Aorta (tissue), 5 donors: ENCODE results near the gene ERC1. TPM values are rescaled to one million over a fixed set of nuclear protein-coding genes. Genes with fewer than 3 reads are reported as not detected.
"Not testable (repeated sequence)": the region's sequence is repeated elsewhere in the genome, so short reads cannot be mapped to it uniquely, and the experiment has no call there.

Source experiments
- ATAC-seq: fragments of 200-7000 bp; cut with Tn5 transposase; one replicate; pipeline ENCODE4 v1.9.1; 2022; ENCODE audit warnings: moderate library complexity; ENCODE audit not compliant: low FRiP score
- DNase-seq, 2 donors: peaks; one replicate each; pipeline ENCODE4 v3.0.0-alpha.2; 2020
- H3K27ac ChIP-seq, 2 donors: one replicate each; pipeline ENCODE4 v1.5.1; 2013; ENCODE audit warnings: low read length in 2 of 2, mild to moderate bottlenecking in 2 of 2, moderate library complexity in 2 of 2, control low read depth in 1 of 2, inconsistent platforms in 1 of 2, low read depth in 1 of 2
- H3K27me3 ChIP-seq, 2 donors: one replicate each; pipeline ENCODE4 v1.6.1; 2013; ENCODE audit warnings: control low read depth in 1 of 2, low read length in 1 of 2, mild to moderate bottlenecking in 1 of 2, moderate library complexity in 1 of 2; ENCODE audit not compliant: insufficient read depth in 2 of 2, control insufficient read depth in 1 of 2
- H3K36me3 ChIP-seq, 2 donors: one replicate each; pipeline ENCODE4 v1.6.1; 2013; ENCODE audit warnings: control low read depth in 1 of 2, low read length in 1 of 2, mild to moderate bottlenecking in 1 of 2; ENCODE audit not compliant: insufficient read depth in 2 of 2, control insufficient read depth in 1 of 2
- H3K4me1 ChIP-seq, 2 donors: one replicate each; pipeline ENCODE4 v1.6.1; 2013; ENCODE audit warnings: low read length in 2 of 2, control low read depth in 1 of 2, mild to moderate bottlenecking in 1 of 2, moderate library complexity in 1 of 2; ENCODE audit not compliant: insufficient read depth in 2 of 2, control insufficient read depth in 1 of 2
- H3K4me3 ChIP-seq, 2 donors: one replicate each; pipeline ENCODE4 v1.5.1; 2013; ENCODE audit warnings: low read length in 2 of 2, control low read depth in 1 of 2, mild to moderate bottlenecking in 1 of 2
- H3K9me3 ChIP-seq: one replicate; pipeline ENCODE4 v1.6.1; 2013; ENCODE audit warnings: mild to moderate bottlenecking, low read length; ENCODE audit not compliant: control insufficient read depth
- WGBS, 2 donors: extraction: QIAGEN DNeasy Blood & Tissue Kit; methylation state at CpG; one replicate each; pipeline ENCODE4 v1.1.7; 2013; 5-methylcytosine and 5-hydroxymethylcytosine counted together
- intact Hi-C, 2 donors: fragments of 100-400 bp; cut with DNase I; formaldehyde crosslinking; loops; one replicate each; pipeline versions ENCODE4 v1.14.2 to v1.15.0; 2022
- polyA plus RNA-seq, 2 donors: library from polyadenylated mRNA; stranded (reverse); fragments of 200-250 nt; gene quantifications; one replicate each; pipeline ENCODE4 v1.2.3, GENCODE V29; 2013
- total RNA-seq, 2 donors: library from RNA; stranded (reverse); fragmentation: NEBNext Ultra II Directional; extraction: Animal tissue kit (Norgen Biotek cat#: 25700); gene quantifications; one replicate each; pipeline ENCODE4 v1.2.1, GENCODE V29; 2021
- donor health status: healthy with polysubstance abuse.
- donor health status: Bipolar disorder and iron deficiency.
- donor health status: DM: no; HTN: no; CAD: no.
- donor health status: DM: no; HTN: no; CAD: no.
- donor health status: DM: yes; HTN: yes; CAD: no.

The ERC1 gene
- total and polyA plus RNA-seq, 4 donors = 8.1 to 99.8 (median 45.3) TPM

- Histone ChIP-seq H3K27me3 (no peaks in the 10 kb centered on the region), H3K4me1 (no peaks in the 10 kb centered on the region), H3K9me3 (no peaks in the 10 kb centered on the region), H3K4me3 (no peak overlapping the region), H3K27ac (no peak overlapping the region), H3K36me3 (no peaks in the 10 kb centered on the region)
- DNase-seq (no peak), ATAC-seq (no peak)
- intact Hi-C loops = loop anchor here (5.0 kb wide), 1 partner anchor 88 kb away; the partner anchor contains the start of gene ERC1 (in 2 of the 2)
- WGBS, 2 donors = 94 to 96% methylated on average over 11 of the region's 11 CpGs
Measured at GRCh38 chr12:1080520-1081223, 89.6 kb downstream of the ERC1 start.

- Histone ChIP-seq H3K4me3 (peak overlapping the region in 1 of 2 donors; percentile 41), H3K27ac (peak overlapping the region; percentile 23 to 86), H3K27me3 (no peaks in the 10 kb centered on the region), H3K4me1 (no peaks in the 10 kb centered on the region), H3K9me3 (no peaks in the 10 kb centered on the region), H3K36me3 (no peaks in the 10 kb centered on the region)
- ATAC-seq = no peak
- intact Hi-C loops = loop anchor here (5.0 kb wide), 1 partner anchor 91 kb away; the partner anchor contains the start of gene ERC1 (in 2 of the 2)
- no peak for DNase-seq
- WGBS, 2 donors = 26 to 34% methylated on average over 12 of the region's 12 CpGs
Measured at GRCh38 chr12:1083151-1083888, 92.3 kb downstream of the ERC1 start.

- H3K4me1 ChIP-seq = no peaks in the 10 kb centered on the region
- 4 to 5% methylated on average over 3 of the region's 3 CpGs for WGBS, 2 donors
- ATAC-seq (peak; percentile 83), DNase-seq (no peak)
- H3K27me3 ChIP-seq = no peaks in the 10 kb centered on the region
- intact Hi-C loops = loop anchor here (5.0 kb wide), 1 partner anchor 92 kb away; the partner anchor contains the start of gene ERC1 (in 2 of the 2)
- H3K27ac ChIP-seq = peak overlapping the region in 1 of 2 donors; percentile 23
- no peaks in the 10 kb centered on the region for H3K9me3 ChIP-seq
- H3K36me3 ChIP-seq = no peaks in the 10 kb centered on the region
- H3K4me3 ChIP-seq = peak overlapping the region in 1 of 2 donors; percentile 41
Measured at GRCh38 chr12:1083889-1084262, 92.9 kb downstream of the ERC1 start.

GRCh38 chr12:1091350-1091749, 100.3 kb downstream of the ERC1 start:
- Histone ChIP-seq H3K27ac (no peak overlapping the region), H3K27me3 (no peaks in the 10 kb centered on the region), H3K9me3 (no peaks in the 10 kb centered on the region), H3K4me1 (peaks cover 0 to 4% of the 10 kb centered on the region in 2 donors), H3K36me3 (no peaks in the 10 kb centered on the region), H3K4me3 (no peak overlapping the region)
- no peak for DNase-seq
- 60 to 72% methylated on average over 4 of the region's 4 CpGs for WGBS, 2 donors
- intact Hi-C loops = loop anchor here in 1 of 2 donors (5.0 to 10.0 kb wide), 3 partner anchors 144 to 517 kb away; partner anchors contain the start of gene RAD52
- no peak for ATAC-seq

GRCh38 chr12:1093166-1093751, 102.2 kb downstream of the ERC1 start:
- DNase-seq (no peak), ATAC-seq (no peak)
- WGBS, 2 donors = 37 to 41% methylated on average over 6 of the region's 6 CpGs
- intact Hi-C loops = loop anchor here in 1 of 2 donors (5.0 to 10.0 kb wide), 3 partner anchors 146 to 518 kb away; partner anchors contain the start of gene RAD52
- Histone ChIP-seq H3K9me3 (no peaks in the 10 kb centered on the region), H3K27me3 (no peaks in the 10 kb centered on the region), H3K27ac (no peak overlapping the region), H3K36me3 (no peaks in the 10 kb centered on the region), H3K4me3 (no peak overlapping the region), H3K4me1 (peaks cover 0 to 4% of the 10 kb centered on the region in 2 donors)

- H3K9me3 ChIP-seq = no peaks in the 10 kb centered on the region
- no peaks in the 10 kb centered on the region for H3K36me3 ChIP-seq
- DNase-seq = no peak
- H3K27ac ChIP-seq = no peak overlapping the region
- intact Hi-C loops = loop anchor here in 1 of 2 donors (5.0 to 10.0 kb wide), 3 partner anchors 147 to 520 kb away; partner anchors contain the start of gene RAD52
- WGBS, 2 donors = 93 to 95% methylated on average over 3 of the region's 3 CpGs
- peaks cover 0 to 4% of the 10 kb centered on the region in 2 donors for H3K4me1 ChIP-seq
- H3K4me3 ChIP-seq = no peak overlapping the region
- ATAC-seq = no peak
- no peaks in the 10 kb centered on the region for H3K27me3 ChIP-seq
Measured at GRCh38 chr12:1094714-1095113, 103.7 kb downstream of the ERC1 start.

GRCh38 chr12:1099158-1099557, 108.1 kb downstream of the ERC1 start:
- DNase-seq = no peak
- ATAC-seq = no peak
- Histone ChIP-seq H3K9me3 (no peaks in the 10 kb centered on the region), H3K27ac (no peak overlapping the region), H3K27me3 (no peaks in the 10 kb centered on the region), H3K36me3 (no peaks in the 10 kb centered on the region), H3K4me3 (no peak overlapping the region), H3K4me1 (no peaks in the 10 kb centered on the region)
- intact Hi-C loops = loop anchor here in 1 of 2 donors (10.0 kb wide), 1 partner anchor 524 kb away; no protein-coding TSS in a partner anchor
- 87 to 94% methylated on average over 2 of the region's 2 CpGs for WGBS, 2 donors

- ATAC-seq, H3K27me3 ChIP-seq, H3K4me3 ChIP-seq, H3K36me3 ChIP-seq, H3K4me1 ChIP-seq, H3K9me3 ChIP-seq, H3K27ac ChIP-seq, DNase-seq: not testable (repeated sequence)
- intact Hi-C loops = loop anchor here in 1 of 2 donors (10.0 kb wide), 1 partner anchor 525 kb away; no protein-coding TSS in a partner anchor
- 95 to 100% methylated on average over 2 of the region's 2 CpGs for WGBS, 2 donors
Measured at GRCh38 chr12:1099618-1100017, 108.6 kb downstream of the ERC1 start.
